GM19438 (cell line): ENCODE data around the gene IER5.
"Not testable (repeated sequence)": the region's sequence is repeated elsewhere in the genome, so short reads cannot be mapped to it uniquely, and the experiment has no call there.

Source experiments
- ATAC-seq: cut with Tn5 transposase; IDR thresholded peaks from one replicate; pipeline ENCODE4 v1.9.1; 2021; ENCODE audit warnings: low read depth; ENCODE audit not compliant: unreplicated experiment

The IER5 gene

GRCh38 chr1:181113059-181113641 is 24.6 kb downstream of the IER5 start:
- no peak for ATAC-seq

DNA sequence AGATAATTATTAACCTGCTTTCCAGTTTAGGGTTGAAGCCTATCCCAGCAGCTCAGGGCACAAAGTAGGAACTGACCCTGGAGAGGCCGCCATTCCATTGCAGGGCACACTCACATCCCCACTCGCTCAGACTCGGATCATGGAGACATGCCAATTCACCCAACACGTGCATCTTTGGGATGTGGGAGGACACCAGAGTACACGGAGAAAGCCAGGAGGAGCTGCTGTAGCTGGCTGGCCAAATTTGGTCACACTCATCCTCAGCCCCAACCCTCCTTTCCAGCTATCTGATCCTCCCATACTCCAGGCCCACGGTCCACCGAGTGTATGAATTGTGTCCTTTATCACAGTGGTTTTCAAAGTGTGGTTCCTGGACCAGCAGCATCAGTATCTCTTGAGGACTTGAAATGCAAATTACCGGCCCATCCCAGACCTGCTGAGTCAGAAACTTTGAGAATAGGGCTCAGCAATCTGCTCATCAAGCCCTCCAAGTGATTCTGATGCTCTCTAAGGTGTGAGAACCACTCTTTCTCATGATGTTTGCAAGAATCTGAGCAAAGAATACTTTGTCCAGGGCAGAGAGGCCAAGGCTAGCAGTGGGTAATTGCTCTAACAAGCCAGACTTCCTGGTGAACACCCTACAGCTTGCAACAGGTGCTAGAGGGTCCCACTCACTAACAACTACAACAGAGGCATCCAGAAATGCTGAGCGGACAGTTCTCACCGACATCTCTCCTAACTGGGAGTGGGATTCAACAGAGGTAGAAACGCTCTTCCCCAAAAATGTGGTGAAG is 26.3 kb downstream of the IER5 start:
- no peak for ATAC-seq

DNA sequence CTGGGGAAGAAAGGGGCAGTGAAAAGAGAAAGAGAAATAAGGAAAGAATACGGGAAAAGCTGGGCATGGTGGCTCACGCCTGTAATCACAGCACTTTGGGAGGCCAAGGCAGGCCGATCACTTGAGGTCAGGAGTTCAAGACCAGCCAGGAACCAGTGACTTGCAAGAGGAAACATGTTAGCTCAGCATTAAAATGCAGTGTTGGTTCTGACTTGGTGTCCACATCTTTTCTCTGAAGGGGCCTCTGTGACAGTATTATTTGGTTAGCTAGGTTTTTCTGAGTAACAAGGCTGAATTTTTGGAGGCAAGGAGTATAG is 26.8 kb downstream of the IER5 start:
- ATAC-seq, result no peak

GRCh38 chr1:181115971-181116370 is 27.5 kb downstream of the IER5 start:
- ATAC-seq, result not testable (repeated sequence)

DNA sequence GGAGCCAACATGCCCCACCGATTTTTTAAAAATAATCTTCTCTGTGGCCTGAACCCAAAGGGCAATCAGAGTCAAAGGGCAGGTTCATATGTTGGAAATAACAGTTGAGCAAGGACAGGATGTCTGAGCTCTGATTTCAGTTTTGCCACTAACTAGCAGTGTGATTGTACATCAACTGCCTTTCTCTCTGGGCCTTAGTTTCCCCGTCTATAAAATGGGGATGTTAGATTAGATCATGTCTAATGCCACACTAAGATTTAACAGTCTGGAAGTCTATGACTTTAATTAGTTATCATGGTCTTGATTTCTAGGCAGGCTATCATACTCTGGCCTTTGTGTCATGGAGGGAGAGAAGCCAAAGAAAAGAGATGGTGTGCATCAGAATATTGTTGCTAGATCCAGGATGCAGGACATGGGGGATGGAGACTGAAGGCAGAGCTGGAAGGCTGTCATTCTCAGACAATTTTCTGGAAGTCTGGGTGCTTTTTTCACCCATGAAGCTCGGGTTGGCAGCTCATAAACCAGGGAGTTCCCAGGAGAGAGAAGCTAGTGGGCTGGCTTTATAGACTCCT is 28.4 kb downstream of the IER5 start:
- no peak for ATAC-seq

- no peak for ATAC-seq
Measured at GRCh38 chr1:181117648-181118449, 29.3 kb downstream of the IER5 start.

DNA sequence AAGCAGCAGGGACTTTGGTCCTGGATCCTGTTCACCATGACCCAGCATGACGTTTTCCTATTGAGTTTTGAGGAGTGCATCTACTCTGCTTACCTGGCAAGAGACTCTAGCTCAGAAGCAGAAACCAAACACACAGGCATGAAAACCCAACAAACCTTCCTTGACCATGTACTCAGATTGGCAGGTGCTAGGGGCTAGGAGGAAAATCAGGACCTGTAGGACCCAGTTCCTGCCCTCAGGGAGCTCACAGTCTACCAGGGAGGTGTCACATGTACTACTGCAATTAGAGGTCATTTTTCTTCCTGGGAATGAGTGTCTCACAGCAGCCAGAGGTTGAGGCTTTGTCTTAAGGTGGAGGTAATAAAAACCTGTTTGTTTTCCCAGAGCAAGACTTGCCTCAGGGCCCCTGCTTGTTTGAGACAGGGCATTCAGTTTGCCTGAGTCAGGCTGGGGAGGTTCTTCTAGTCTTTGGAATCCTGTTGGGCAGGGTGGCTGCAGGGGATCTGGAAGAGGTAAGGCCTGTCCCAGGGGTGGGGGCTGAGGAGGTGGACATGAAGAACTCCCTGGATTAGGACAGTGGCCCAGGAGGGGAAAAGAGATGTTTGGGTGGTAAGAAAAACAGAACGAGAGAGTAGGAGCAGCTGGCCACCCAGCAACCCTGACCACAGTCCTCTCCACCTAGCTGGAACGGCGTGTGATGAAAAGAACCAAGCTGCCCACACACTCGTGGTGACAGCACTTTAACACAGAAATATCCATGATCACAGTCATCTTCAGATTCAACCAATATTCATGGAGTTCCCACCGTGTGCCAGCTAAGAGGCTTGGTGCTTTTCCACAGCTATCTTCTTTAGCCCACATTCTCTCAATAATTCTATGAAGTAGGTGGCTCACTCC is 30.8 kb downstream of the IER5 start:
- no peak for ATAC-seq

GRCh38 chr1:181120924-181121323 is 32.4 kb downstream of the IER5 start:
- no peak for ATAC-seq

- no peak for ATAC-seq
Measured at GRCh38 chr1:181121498-181121897, 33.0 kb downstream of the IER5 start.

DNA sequence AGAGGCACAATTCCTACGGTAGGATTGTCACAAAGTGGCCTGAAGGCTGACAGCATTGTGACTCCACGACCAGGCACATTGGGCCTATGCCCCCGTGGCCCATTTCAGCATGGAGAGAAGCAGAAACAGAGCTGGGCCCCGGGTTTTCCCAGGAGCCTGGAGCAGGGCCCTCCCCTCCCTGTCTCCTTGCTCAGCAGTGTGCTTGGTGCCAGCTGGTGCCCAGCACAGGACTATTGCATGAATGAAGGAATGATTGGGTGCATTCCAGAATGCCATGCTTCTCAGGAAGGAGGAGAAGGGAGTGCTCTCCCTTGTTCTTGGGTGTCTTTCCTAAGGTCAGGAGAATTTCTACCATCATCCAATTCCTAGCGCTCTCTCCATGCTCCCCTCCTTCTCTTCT is 33.7 kb downstream of the IER5 start:
- ATAC-seq, result no peak

DNA sequence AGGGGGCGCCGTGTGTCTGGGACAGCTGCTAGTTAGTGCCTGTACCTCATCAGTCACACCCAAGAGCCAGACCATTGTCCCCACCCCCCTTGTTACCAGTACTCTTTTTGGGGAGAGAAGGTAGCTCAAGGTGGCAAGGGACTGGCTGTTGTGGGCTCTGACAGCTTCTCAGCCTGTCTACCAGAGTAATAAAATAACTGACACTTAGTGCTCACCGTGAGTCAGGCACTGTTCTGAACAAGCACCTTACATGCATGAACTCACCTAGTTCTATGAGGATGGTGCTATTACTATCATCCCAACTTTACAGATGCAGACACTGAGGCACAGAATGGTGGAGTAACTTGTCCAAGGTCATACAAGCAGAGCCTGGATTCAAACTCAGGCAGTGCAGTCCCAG is 34.7 kb downstream of the IER5 start:
- no peak for ATAC-seq

- ATAC-seq, result no peak
Measured at GRCh38 chr1:181124291-181124751, 35.8 kb downstream of the IER5 start.

DNA sequence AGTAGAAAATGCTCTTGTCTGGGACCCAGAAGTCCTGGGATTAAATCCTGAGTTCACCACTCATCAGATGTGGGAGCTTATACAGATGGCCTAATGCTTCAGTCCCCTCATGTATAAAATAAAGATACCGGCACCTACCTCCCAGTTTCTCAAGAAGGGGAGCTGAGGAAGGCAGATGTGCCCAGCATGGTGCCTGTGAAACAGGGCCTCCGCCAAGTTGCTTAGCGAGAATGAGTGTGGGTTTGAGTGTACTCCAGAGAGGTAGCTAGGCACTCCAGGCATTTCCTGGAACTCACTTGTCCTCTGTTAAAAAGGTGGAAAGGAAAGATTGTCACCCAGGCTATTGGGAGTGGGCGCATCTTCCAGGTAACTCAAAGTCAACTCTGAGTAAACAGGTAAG is 37.8 kb downstream of the IER5 start:
- no peak for ATAC-seq

DNA sequence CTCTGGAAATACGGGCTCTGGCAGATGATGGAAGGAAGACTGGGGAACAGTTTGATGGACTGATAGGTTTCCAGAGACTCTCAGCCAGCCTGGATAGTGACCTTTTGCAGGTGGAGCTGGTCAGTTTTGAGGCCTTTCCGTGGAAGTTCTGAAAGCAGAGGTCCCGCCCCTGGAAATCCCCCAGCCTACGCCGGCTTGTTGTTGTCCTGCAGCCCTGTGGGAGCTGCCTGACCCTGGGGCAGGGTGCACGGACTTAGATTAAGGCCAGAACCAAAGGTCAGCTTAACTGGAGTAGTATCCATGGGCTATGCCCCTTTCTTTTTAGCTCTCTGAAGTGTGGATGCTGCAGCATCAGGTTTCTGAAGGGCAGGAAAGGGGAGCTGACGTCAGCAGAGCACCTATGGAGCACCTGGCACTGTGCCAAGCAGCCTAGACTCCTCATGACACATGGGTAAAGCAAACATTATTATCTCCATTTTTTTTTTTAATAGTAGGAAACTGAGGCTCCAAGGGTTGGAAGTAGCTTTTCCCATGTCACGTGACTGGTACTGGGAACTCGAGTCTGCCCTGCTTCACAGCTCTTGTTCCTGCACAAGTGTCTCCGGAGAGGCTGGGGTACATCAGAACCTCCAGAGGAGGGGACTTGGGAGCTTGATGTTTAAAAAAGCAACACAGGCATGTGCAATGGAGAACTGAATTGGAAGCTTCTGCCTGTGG is 38.5 kb downstream of the IER5 start:
- no peak for ATAC-seq

DNA sequence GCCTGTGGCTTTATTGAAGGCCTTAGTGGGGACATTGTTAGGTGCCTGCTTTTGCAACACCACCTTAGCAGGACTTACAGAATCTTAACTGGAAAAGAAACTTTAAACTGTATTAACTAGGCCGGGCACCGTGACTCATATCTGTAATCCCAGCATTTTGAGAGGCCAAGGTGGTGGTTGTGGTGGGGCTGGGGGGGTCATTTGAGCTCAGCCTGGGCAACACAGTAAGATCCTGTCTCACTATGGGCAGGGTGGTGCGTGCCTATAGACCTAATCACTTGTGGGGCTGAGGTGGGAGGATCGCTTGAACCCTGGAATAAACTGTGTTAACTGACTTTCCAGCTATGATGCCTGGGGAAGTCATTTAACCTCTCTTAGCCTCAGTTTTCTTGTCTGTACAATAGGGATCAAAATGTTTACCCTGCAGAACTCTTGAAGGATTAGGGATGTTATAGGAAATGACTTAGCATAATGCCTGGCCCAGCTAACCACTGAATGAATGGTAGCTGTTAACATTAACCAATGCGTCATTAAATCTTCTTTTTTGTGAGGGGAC is 39.5 kb downstream of the IER5 start:
- no peak for ATAC-seq

DNA sequence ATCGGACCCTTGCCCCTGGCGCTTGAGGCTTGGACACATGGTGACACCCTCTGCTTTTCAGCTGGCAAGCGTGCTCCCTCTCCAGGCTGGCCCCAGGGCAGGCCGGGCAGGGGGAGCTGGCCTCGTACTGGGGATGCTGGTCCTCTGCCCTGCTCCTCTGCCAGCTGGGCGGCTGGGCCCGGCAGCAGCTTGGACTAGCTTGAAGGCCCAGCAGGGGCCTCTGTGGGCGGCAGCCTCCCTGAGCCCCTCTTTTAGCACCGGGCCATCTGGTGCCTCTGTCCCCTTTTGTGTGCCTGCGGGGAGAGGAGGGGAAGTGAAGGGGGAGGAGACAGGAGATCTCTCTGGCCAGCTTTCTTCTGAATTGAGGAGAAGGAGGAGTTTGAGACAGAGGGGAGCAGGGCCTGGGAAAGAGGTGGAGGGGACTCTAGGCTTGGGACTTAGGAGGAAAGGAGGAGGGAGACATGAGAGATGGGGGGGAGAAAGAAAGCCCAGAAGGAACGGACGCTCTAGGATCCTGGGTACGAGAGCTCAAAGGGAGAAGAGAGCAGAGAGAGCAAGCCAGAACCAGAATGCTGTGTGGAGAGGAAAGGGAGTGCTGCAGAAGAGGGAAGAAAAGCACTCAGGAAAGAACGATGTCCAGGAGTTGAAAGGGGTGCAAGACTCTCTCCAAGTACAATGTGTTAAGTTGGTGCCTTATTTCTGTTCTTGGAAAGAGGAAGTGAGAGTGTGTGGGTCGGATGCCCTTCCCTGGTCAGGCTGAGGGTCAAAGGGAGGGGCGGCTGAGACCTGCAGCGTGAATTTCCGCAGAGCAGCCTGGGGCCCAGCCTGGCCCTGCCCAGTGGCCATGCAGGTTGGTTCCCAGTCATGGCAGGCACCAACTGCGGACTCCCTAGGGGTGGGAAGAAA is 40.3 kb downstream of the IER5 start:
- peak; percentile 36 for ATAC-seq

- no peak for ATAC-seq
Measured at GRCh38 chr1:181129771-181130606, 41.5 kb downstream of the IER5 start.
